Measurements from ENCODE around the gene C2orf68.

C2orf68 gene

DNA sequence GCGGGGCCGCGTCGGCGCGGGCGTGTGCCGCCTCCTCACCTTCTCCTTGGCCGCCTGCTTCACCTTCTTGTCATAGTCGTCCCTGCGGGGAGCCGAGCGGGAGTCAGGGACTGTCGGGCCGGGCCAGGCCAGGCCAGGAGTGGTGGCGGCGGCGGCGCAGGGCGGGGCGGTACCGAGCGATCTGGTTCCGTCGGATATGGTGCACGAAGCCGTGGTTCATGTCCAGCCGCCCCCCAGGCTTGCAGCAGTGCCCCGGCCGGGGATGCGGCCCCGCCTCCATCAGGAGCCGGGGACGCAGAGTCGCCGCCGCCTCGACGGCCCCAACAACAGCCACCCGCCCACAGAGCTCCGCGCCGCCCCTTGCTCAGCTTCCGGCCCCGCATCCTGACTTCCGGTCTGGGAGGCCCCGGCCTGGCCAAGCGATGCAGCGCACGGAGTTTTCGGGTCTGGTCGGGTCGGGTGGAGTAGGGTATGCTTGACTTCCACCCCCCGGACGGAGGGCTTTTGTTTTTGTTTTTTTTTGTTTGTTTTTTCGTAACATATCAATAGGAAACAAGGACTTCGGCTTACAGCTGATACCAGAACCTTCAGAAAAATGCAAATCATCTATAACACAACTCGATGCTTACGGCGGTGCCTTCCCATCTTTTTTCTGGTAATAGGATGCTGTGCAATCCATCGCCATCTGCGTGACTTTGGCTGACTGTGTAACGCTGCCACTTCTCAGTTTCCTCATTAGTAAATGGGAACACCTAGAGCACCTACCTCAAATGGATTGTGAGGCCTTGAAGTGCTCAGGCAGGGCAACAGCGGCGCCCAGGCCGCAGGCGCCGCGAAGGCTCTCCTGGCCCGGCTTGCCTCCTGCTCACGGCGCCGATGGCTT is at the start of gene C2orf68 (continued):
- TF ChIP-seq, protein P1, sequence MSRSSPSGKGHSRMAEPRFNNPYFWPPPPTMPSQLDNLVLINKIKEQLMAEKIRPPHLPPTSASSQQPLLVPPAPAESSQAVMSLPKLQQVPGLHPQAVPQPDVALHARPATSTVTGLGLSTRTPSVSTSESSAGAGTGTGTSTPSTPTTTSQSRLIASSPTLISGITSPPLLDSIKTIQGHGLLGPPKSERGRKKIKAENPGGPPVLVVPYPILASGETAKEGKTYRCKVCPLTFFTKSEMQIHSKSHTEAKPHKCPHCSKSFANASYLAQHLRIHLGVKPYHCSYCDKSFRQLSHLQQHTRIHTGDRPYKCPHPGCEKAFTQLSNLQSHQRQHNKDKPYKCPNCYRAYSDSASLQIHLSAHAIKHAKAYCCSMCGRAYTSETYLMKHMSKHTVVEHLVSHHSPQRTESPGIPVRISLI (tag by site-specific recombination; IDR thresholded peaks at IDR 0.05), result peak; percentile 10; the same call in 1 of the 2 replicates
- no peak for TF ChIP-seq ZSCAN23 (tag by site-specific recombination; IDR thresholded peaks at IDR 0.05)
- TF ChIP-seq ZNF221 (tag by site-specific recombination; IDR thresholded peaks at IDR 0.05; ENCODE audit: borderline replicate concordance), result no peak
- TF ChIP-seq EGR2 (tag by site-specific recombination; IDR thresholded peaks at IDR 0.05; ENCODE audit: low read depth), result peak; percentile 54
- TF ChIP-seq KLF9 (tag by site-specific recombination; IDR thresholded peaks at IDR 0.05; ENCODE audit: low read depth), result peak; percentile 80
- peak; percentile 87; the same call in 1 of the 2 replicates for TF ChIP-seq ZXDB (tag by site-specific recombination; IDR thresholded peaks at IDR 0.05)
- TF ChIP-seq, protein P2, sequence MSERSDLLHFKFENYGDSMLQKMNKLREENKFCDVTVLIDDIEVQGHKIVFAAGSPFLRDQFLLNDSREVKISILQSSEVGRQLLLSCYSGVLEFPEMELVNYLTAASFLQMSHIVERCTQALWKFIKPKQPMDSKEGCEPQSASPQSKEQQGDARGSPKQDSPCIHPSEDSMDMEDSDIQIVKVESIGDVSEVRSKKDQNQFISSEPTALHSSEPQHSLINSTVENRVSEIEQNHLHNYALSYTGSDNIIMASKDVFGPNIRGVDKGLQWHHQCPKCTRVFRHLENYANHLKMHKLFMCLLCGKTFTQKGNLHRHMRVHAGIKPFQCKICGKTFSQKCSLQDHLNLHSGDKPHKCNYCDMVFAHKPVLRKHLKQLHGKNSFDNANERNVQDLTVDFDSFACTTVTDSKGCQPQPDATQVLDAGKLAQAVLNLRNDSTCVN (tag by site-specific recombination; optimal IDR thresholded peaks at IDR 0.05), result peak; percentile 89
- TF ChIP-seq KLF16 (tag by site-specific recombination; IDR thresholded peaks at IDR 0.05), result peak; percentile 44; the same call in 1 of the 2 replicates
- no peak for TF ChIP-seq ZNF169 (tag by site-specific recombination; IDR thresholded peaks at IDR 0.05)
- TF ChIP-seq ZNF639 (tag by site-specific recombination; IDR thresholded peaks at IDR 0.05), result peak; percentile 20; the same call in 1 of the 2 replicates
- peak; percentile 91 for TF ChIP-seq SP2 (tag by site-specific recombination; IDR thresholded peaks at IDR 0.05)
- TF ChIP-seq IKZF3 (tag by site-specific recombination; IDR thresholded peaks at IDR 0.05), result no peak
- TF ChIP-seq ZNF513 (tag by site-specific recombination; IDR thresholded peaks at IDR 0.05), result 0 out of 2 replicates have a peak, but pooled peaks have one; percentile 22
- TF ChIP-seq ZNF600 (tag by site-specific recombination; IDR thresholded peaks at IDR 0.05), result peak; percentile 70
- TF ChIP-seq REPIN1 (tag by site-specific recombination; IDR thresholded peaks at IDR 0.05; ENCODE audit: low read depth), result no peak
- TF ChIP-seq GLIS2 (tag by site-specific recombination; IDR thresholded peaks at IDR 0.05), result peak; percentile 72
- TF ChIP-seq HOXD13 (CRISPR knock-in tag; IDR thresholded peaks at IDR 0.05; ENCODE audit: borderline replicate concordance), result no peak
- peak; percentile 50; the same call in 1 of the 2 replicates for TF ChIP-seq ZNF501 (tag by site-specific recombination; IDR thresholded peaks at IDR 0.05)
- TF ChIP-seq ZNF549 (tag by site-specific recombination; IDR thresholded peaks at IDR 0.05), result no peak
- no peak for TF ChIP-seq ZNF785 (tag by site-specific recombination; IDR thresholded peaks at IDR 0.05)
- TF ChIP-seq ZBTB17 (tag by site-specific recombination; IDR thresholded peaks at IDR 0.05), result peak; percentile 59
- TF ChIP-seq ZNF585B (tag by site-specific recombination; IDR thresholded peaks at IDR 0.05), result no peak
- TF ChIP-seq ZNF324 (tag by site-specific recombination; IDR thresholded peaks at IDR 0.05), result no peak

Data from HEK293 (cell line).